GM12878 (cell line): Measurements from ENCODE around the gene MLEC. TPM values are rescaled to one million over a fixed set of nuclear protein-coding genes. Genes with fewer than 3 reads are reported as not detected.

Source experiments
- ATAC-seq: fragments of 200-7000 bp; cut with Tn5 transposase; 3 replicates; pipeline ENCODE4 v1.9.1; 2020; ENCODE audit warnings: mild to moderate bottlenecking, moderate library complexity
- BruUV-seq: library from RNA; stranded (reverse); fragments of 400-500 nt; replicated peaks from 2 replicates; lab custom pipeline; 2021; lab: Mats Ljungman, UMichigan
- CTCF ChIA-PET: fragments of 300-600 bp; sonication (Branson Sonifier 250); formaldehyde crosslinking; extraction: SDS; loops from one replicate; lab custom pipeline; 2021; ENCODE audit warnings: inconsistent platforms; lab: Yijun Ruan, JAX
- POLR2A ChIA-PET: fragments of 350-600 bp; formaldehyde crosslinking; extraction: SDS; loops from one replicate; lab custom pipeline; 2021; ENCODE audit warnings: inconsistent platforms; lab: Charles Lee
- RAD21 ChIA-PET: fragments of 300-600 bp; sonication (Branson Sonifier 250); formaldehyde crosslinking; loops from one replicate; lab custom pipeline; 2023; ENCODE audit warnings: antibody characterized with exemption; ENCODE audit not compliant: unreplicated experiment; lab: Charles Lee
- SMC1A ChIA-PET: fragments of 300-600 bp; sonication (Branson Sonifier 250); formaldehyde crosslinking; loops from one replicate; lab custom pipeline; 2023; ENCODE audit not compliant: unreplicated experiment, uncharacterized antibody; lab: Charles Lee
- DNase-seq: peaks from one replicate; pipeline ENCODE4 v3.0.0-alpha.2; 2011; ENCODE audit warnings: low read depth, low spot score
- FAIRE-seq: peaks from 3 replicates; lab custom pipeline; 2011; peaks lifted over from hg19 to GRCh38; lab: Jason Lieb, UNC
- H2AFZ ChIP-seq: 2 replicates; pipeline ENCODE4 v1.6.0; 2011; ENCODE audit warnings: low read depth, low read length, control low read depth; ENCODE audit not compliant: control insufficient read depth
- H3K27ac ChIP-seq: 2 replicates; pipeline ENCODE4 v1.5.1; 2011; ENCODE audit warnings: control low read depth; ENCODE audit not compliant: control insufficient read depth, insufficient read depth
- H3K27me3 ChIP-seq, 2 experiments: replicated peaks in 1 of 2; 2 replicates each; pipeline versions ENCODE4 v1.6.0 to v1.6.1; 2011; ENCODE audit warnings: low read length in 1 of 2; ENCODE audit not compliant: control insufficient read depth in 2 of 2, insufficient read depth in 2 of 2
- H3K36me3 ChIP-seq, 2 experiments: 2 replicates each; pipeline ENCODE4 v1.5.1; 2011; ENCODE audit warnings: low read length in 1 of 2; ENCODE audit not compliant: control insufficient read depth in 2 of 2, insufficient read depth in 2 of 2
- H3K4me1 ChIP-seq: 2 replicates; pipeline ENCODE4 v1.6.1; 2011; ENCODE audit warnings: mild to moderate bottlenecking, low read length, moderate library complexity, mixed read lengths; ENCODE audit not compliant: control insufficient read depth, insufficient read depth
- H3K4me2 ChIP-seq: 2 replicates; pipeline ENCODE4 v1.6.0; 2011; ENCODE audit warnings: control low read depth; ENCODE audit not compliant: control insufficient read depth, insufficient read depth
- H3K4me3 ChIP-seq: fragments of 200-600 bp; sonication (generic); 2 replicates; pipeline ENCODE4 v1.5.1; 2016
- H3K79me2 ChIP-seq: 2 replicates; pipeline ENCODE4 v1.6.0; 2011; ENCODE audit warnings: low read length; ENCODE audit not compliant: control insufficient read depth, insufficient read depth
- H3K9ac ChIP-seq: 2 replicates; pipeline ENCODE4 v1.8.0; 2011; ENCODE audit warnings: low read length, control low read depth, mixed read lengths; ENCODE audit not compliant: control insufficient read depth, insufficient read depth
- H3K9me3 ChIP-seq: replicated peaks from 3 replicates; pipeline ENCODE4 v1.5.1; 2011; ENCODE audit warnings: mild to moderate bottlenecking, low read length; ENCODE audit not compliant: control insufficient read depth, insufficient read depth
- H4K20me1 ChIP-seq: 2 replicates; pipeline ENCODE4 v1.6.0; 2011; ENCODE audit not compliant: control insufficient read depth, insufficient read depth
- CUX1 ChIP-seq: IDR thresholded peaks from 2 replicates; pipeline ENCODE4 v1.6.1; 2012; ENCODE audit warnings: improper control_type of control experiment, low read depth, low read length; ENCODE audit not compliant: insufficient replicate concordance
- GATAD2B ChIP-seq: fragments of 450-650 bp; conservative IDR thresholded peaks from 2 replicates; pipeline ENCODE4 v1.6.1; 2017; ENCODE audit warnings: low read depth, mild to moderate bottlenecking, moderate library complexity
- IKZF1 ChIP-seq: fragments of 450-650 bp; conservative IDR thresholded peaks from 2 replicates; pipeline ENCODE4 v1.6.1; 2017; ENCODE audit warnings: antibody characterized with exemption, mild to moderate bottlenecking
- WGBS: methylation state at CpG from one replicate; pipeline ENCODE4 v1.1.6; 2016; ENCODE audit warnings: low lambda C conversion rate; ENCODE audit not compliant: insufficient replicate concordance, insufficient coverage; ENCODE audit errors: missing lambda C conversion rate; 5-methylcytosine and 5-hydroxymethylcytosine counted together
- in situ Hi-C: fragments of 300-500 bp; cut with MboI; formaldehyde crosslinking; loops from 9 replicates; pipeline ENCODE4 v1.14.3; 2018; ENCODE audit warnings: mixed read lengths
- intact Hi-C: fragments of 100-400 bp; cut with micrococcal nuclease; formaldehyde crosslinking; loops from one replicate; pipeline ENCODE4 v1.14.2; 2022; ENCODE audit not compliant: unreplicated experiment
- polyA plus RNA-seq, 11 experiments: library from polyadenylated mRNA; depleted of rRNA in 4 of 11; unstranded in 6 of 11; stranded (reverse) in 5 of 11; fragments of >200 nt; fragmentation: Nextera tagmentation in 4 of 11; fragmentation: Illumina TruSeq in 1 of 11; extraction: Ambion mirVana in 4 of 11; extraction: Trizol in 1 of 11; gene quantifications; 1 replicate in 1 of 11; 2 replicates in 10 of 11; pipeline versions ENCODE4 v1.2.1 to v1.2.3, GENCODE V29; 2011 to 2016; ENCODE audit warnings: inconsistent platforms in 2 of 11, missing spikeins in 2 of 11, low read depth in 1 of 11
- total RNA-seq, 4 experiments: library from RNA; depleted of rRNA in 3 of 4; stranded (reverse); fragments of >200 nt in 3 of 4; fragmentation: Illumina TruSeq in 1 of 4; extraction: Trizol in 1 of 4; gene quantifications; 2 replicates each; pipeline versions ENCODE4 v1.2.1 to v1.2.3, GENCODE V29; 2013 to 2021
- TF ChIP-seq, protein P1 (sequence below): fragments of 150-350 bp; IDR thresholded peaks from 2 replicates; pipeline ENCODE4 v1.6.1; 2014; ENCODE audit warnings: mild to moderate bottlenecking, low read depth, low read length

Gene MLEC
- total and polyA plus RNA-seq, 10 of the 15 experiments (the other 5 are each of a cell fraction or from before 2014, with no cell fraction given), result 26.7 to 172 (median 103) TPM

DNA sequence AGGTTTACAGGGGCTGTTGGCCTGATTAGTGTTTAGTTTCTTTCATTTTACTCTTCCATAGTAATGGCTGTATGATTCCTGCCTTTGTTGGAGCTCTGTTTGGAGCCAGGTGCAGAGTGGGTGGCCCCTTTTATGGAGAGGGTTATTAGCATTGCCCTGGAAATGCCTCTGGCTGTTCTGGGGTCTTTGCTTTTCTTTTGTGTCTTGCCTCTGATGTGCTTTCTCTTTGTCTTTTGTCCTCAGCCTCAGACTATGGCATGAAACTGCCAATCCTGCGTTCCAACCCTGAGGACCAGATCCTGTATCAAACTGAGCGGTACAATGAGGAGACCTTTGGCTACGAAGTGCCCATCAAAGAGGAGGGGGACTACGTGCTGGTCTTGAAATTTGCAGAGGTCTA is 6.9 kb downstream of the MLEC start (continued):
- no peak for TF ChIP-seq CUX1
- TF ChIP-seq, protein P1, sequence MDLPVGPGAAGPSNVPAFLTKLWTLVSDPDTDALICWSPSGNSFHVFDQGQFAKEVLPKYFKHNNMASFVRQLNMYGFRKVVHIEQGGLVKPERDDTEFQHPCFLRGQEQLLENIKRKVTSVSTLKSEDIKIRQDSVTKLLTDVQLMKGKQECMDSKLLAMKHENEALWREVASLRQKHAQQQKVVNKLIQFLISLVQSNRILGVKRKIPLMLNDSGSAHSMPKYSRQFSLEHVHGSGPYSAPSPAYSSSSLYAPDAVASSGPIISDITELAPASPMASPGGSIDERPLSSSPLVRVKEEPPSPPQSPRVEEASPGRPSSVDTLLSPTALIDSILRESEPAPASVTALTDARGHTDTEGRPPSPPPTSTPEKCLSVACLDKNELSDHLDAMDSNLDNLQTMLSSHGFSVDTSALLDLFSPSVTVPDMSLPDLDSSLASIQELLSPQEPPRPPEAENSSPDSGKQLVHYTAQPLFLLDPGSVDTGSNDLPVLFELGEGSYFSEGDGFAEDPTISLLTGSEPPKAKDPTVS, result no peak

GRCh38 chr12:120696626-120697025 is 9.7 kb downstream of the MLEC start:
- H3K4me3 ChIP-seq, result no peak overlapping the region
- no peak overlapping the region for H3K4me2 ChIP-seq
- WGBS, result 58% methylated on average over 6 of the region's 6 CpGs
- no peaks in the 10 kb centered on the region for H3K9me3 ChIP-seq
- H3K27me3 ChIP-seq, result no peaks in the 10 kb centered on the region
- H3K36me3 ChIP-seq, result peaks cover 35 to 49% of the 10 kb centered on the region in 2 experiments
- ATAC-seq (peak; percentile 28; the same call in 2 of the 3 replicates), FAIRE-seq (no peak), DNase-seq (no peak)
- H4K20me1 ChIP-seq, result no peaks in the 10 kb centered on the region
- ChIA-PET RAD21 (interaction anchor here (1.0 kb wide), 1 partner anchor 31 kb away, joined by 3 read pairs; no protein-coding TSS in a partner anchor), POLR2A (interaction anchor here (1.2 kb wide), 1 partner anchor 9 kb away, joined by 4 read pairs; no protein-coding TSS in a partner anchor), CTCF (interaction anchor here (0.9 to 2.6 kb wide), 3 partner anchors 48 to 275 kb away, joined by 3 to 13 read pairs (median 8); partner anchors contain the start of gene POP5), SMC1A (interaction anchor here (1.0 to 1.9 kb wide), 2 partner anchors 48 to 114 kb away, joined by 3 to 8 read pairs; no protein-coding TSS in a partner anchor)
- H3K27ac ChIP-seq, result no peak overlapping the region
- TF ChIP-seq GATAD2B (no peak), IKZF1 (0 out of 2 replicates have a peak, but pooled peaks have one; percentile 14)
- in situ Hi-C loops (no loop called here), intact Hi-C loops (no loop called here)
- H3K9ac ChIP-seq, result no peak overlapping the region
- no peaks in the 10 kb centered on the region for H3K4me1 ChIP-seq
- H2AFZ ChIP-seq, result no peak overlapping the region
- peaks cover 23% of the 10 kb centered on the region for H3K79me2 ChIP-seq
- BruUV-seq, result no TSS peak
